K562 (cell line): ENCODE results near the gene ACYP2. TPM values are rescaled to one million over a fixed set of nuclear protein-coding genes. Genes with fewer than 3 reads are reported as not detected.

ENCODE experiments used
- ATAC-seq: fragments of 200-7000 bp; cut with Tn5 transposase; 3 replicates; pipeline ENCODE4 v1.9.1; 2020; ENCODE audit warnings: moderate library complexity
- BruUV-seq: library from RNA; stranded (reverse); fragments of 400-500 nt; replicated peaks from 2 replicates; lab custom pipeline; 2021; lab: Mats Ljungman, UMichigan
- CTCF ChIA-PET: fragments of 300-600 bp; formaldehyde crosslinking; extraction: SDS; loops from one replicate; lab custom pipeline; 2021; ENCODE audit warnings: low intra/inter-chr PET ratio; lab: Yijun Ruan, JAX
- POLR2A ChIA-PET: fragments of 300-600, 350-650 bp; sonication (Branson Sonifier 250); formaldehyde crosslinking; extraction: SDS; loops from one replicate; lab custom pipeline; 2021; ENCODE audit warnings: antibody characterized with exemption, inconsistent platforms; lab: Yijun Ruan, JAX
- DNase-seq, 4 experiments: peaks; one replicate each; pipeline versions ENCODE4 v3.0.0 to v3.0.0-alpha.2; 2011 to 2018; ENCODE audit warnings: low spot score in 3 of 4, mixed read lengths in 3 of 4; ENCODE audit errors: extremely low read depth in 1 of 4
- FAIRE-seq: peaks from 2 replicates; lab custom pipeline; 2011; peaks lifted over from hg19 to GRCh38; lab: Jason Lieb, UNC
- H2AFZ ChIP-seq: 2 replicates; pipeline ENCODE4 v1.6.0; 2011; ENCODE audit warnings: low read depth, low read length, control low read depth, inconsistent platforms
- H3K27ac ChIP-seq: fragments of 200-600 bp; 3 replicates; pipeline ENCODE4 v1.8.0; 2011; ENCODE audit warnings: low read depth, mild to moderate bottlenecking, control low read depth, inconsistent platforms, low read length, moderate library complexity, mixed read lengths; ENCODE audit errors: extremely low read depth
- H3K27me3 ChIP-seq, 2 experiments: fragments of 300-600 bp in 1 of 2; 2 replicates in 1 of 2; 3 replicates in 1 of 2; pipeline versions ENCODE4 v1.6.0 to v1.8.0; 2011; ENCODE audit warnings: inconsistent platforms in 2 of 2, low read length in 2 of 2, mild to moderate bottlenecking in 1 of 2, mixed read lengths in 1 of 2, moderate library complexity in 1 of 2; ENCODE audit not compliant: control insufficient read depth in 2 of 2, insufficient read depth in 2 of 2
- H3K36me3 ChIP-seq: fragments of 300-600 bp; 3 replicates; pipeline ENCODE4 v1.8.0; 2011; ENCODE audit warnings: mild to moderate bottlenecking, low read length, inconsistent platforms; ENCODE audit not compliant: control insufficient read depth, insufficient read depth
- H3K4me1 ChIP-seq, 2 experiments: fragments of 200-600 bp in 1 of 2; replicated peaks in 1 of 2; 2 replicates in 1 of 2; 3 replicates in 1 of 2; pipeline versions ENCODE4 v1.5.1 to v1.8.0; 2011; ENCODE audit warnings: inconsistent platforms in 2 of 2, low read length in 2 of 2, mild to moderate bottlenecking in 1 of 2, mixed read lengths in 1 of 2, moderate library complexity in 1 of 2; ENCODE audit not compliant: control insufficient read depth in 2 of 2, insufficient read depth in 2 of 2
- H3K4me2 ChIP-seq: 2 replicates; pipeline ENCODE4 v1.6.1; 2011; ENCODE audit warnings: low read length, control low read depth, inconsistent platforms, mixed read lengths; ENCODE audit not compliant: insufficient read depth
- H3K4me3 ChIP-seq: fragments of 200-600 bp; sonication (generic), shearing (Covaris generic); 2 replicates; pipeline ENCODE4 v1.5.1; 2016; ENCODE audit warnings: control low read depth, inconsistent platforms
- H3K79me2 ChIP-seq: fragments of 200-600 bp; 3 replicates; pipeline ENCODE4 v1.8.0; 2011; ENCODE audit warnings: low read length, inconsistent platforms; ENCODE audit not compliant: control insufficient read depth, insufficient read depth
- H3K9ac ChIP-seq, 2 experiments: 2 replicates each; pipeline versions ENCODE4 v1.6.0 to v1.6.1; 2011; ENCODE audit warnings: low read depth in 2 of 2, low read length in 2 of 2, control low read depth in 1 of 2, inconsistent platforms in 1 of 2, mild to moderate bottlenecking in 1 of 2, mixed read lengths in 1 of 2; ENCODE audit not compliant: insufficient read depth in 1 of 2
- H3K9me1 ChIP-seq: one replicate; pipeline ENCODE4 v1.6.0; 2011; ENCODE audit warnings: inconsistent platforms, mild to moderate bottlenecking, low read length, moderate library complexity; ENCODE audit not compliant: control insufficient read depth, insufficient read depth
- H3K9me3 ChIP-seq: replicated peaks from 2 replicates; pipeline ENCODE4 v1.5.1; 2011; ENCODE audit warnings: low read depth, low read length, inconsistent platforms; ENCODE audit not compliant: control insufficient read depth, insufficient read depth
- H4K20me1 ChIP-seq: replicated peaks from 2 replicates; pipeline ENCODE4 v1.6.1; 2011; ENCODE audit warnings: low read length, inconsistent platforms, mixed read lengths; ENCODE audit not compliant: control insufficient read depth, insufficient read depth
- CREBBP ChIP-seq: IDR thresholded peaks from one replicate; pipeline ENCODE4 v1.6.1; 2012; ENCODE audit warnings: low read depth, mild to moderate bottlenecking, control low read depth, inconsistent platforms, low read length
- FOSL1 ChIP-seq: fragments of 200-800 bp; sonication (Bioruptor generic); conservative IDR thresholded peaks from 2 replicates; pipeline ENCODE4 v1.6.1; 2016; ENCODE audit warnings: missing genetic modification characterization, missing compliant biosample characterization
- HDAC3 ChIP-seq: fragments of 450-650 bp; IDR thresholded peaks from 2 replicates; pipeline ENCODE4 v1.6.1; 2018; ENCODE audit warnings: borderline replicate concordance, mild to moderate bottlenecking, moderate library complexity; ENCODE audit not compliant: partially characterized antibody
- MIER1 ChIP-seq: fragments of 450-650 bp; IDR thresholded peaks from 2 replicates; pipeline ENCODE4 v1.6.1; 2016; ENCODE audit warnings: antibody characterized with exemption, mild to moderate bottlenecking, low read depth
- NFE2 ChIP-seq: IDR thresholded peaks from 2 replicates; pipeline ENCODE4 v1.6.1; 2014; ENCODE audit warnings: antibody characterized with exemption, low read depth
- NR3C1 ChIP-seq: sonication (generic); formaldehyde crosslinking; IDR thresholded peaks from 2 replicates; pipeline ENCODE4 v1.8.1; 2022; ENCODE audit warnings: missing genetic modification reagents
- ZNF239 ChIP-seq: fragments of 250-450 bp; sonication (Bioruptor Pico); IDR thresholded peaks from 2 replicates; pipeline ENCODE4 v1.4.0; 2020; ENCODE audit warnings: mild to moderate bottlenecking
- WGBS: fragments of 100-300 bp; shearing (Covaris generic); methylation state at CpG from one replicate; pipeline ENCODE4 v1.1.6; 2016; ENCODE audit warnings: low coverage, mixed read lengths; ENCODE audit not compliant: insufficient coverage; ENCODE audit errors: missing lambda C conversion rate; 5-methylcytosine and 5-hydroxymethylcytosine counted together
- in situ Hi-C: fragments of 300-500 bp; cut with MboI; formaldehyde crosslinking; loops from 4 replicates; pipeline ENCODE4 v1.15.0; 2018; ENCODE audit warnings: inconsistent platforms, mixed read lengths
- intact Hi-C: fragments of 100-400 bp; cut with micrococcal nuclease; formaldehyde crosslinking; loops from 2 replicates; pipeline ENCODE4 v1.14.2; 2022
- polyA plus RNA-seq, 8 experiments: library from polyadenylated mRNA; depleted of rRNA in 4 of 8; stranded (reverse) in 5 of 8; unstranded in 3 of 8; fragments of >200 nt; fragmentation: Nextera tagmentation in 2 of 8; fragmentation: Illumina TruSeq in 1 of 8; extraction: Ambion mirVana in 2 of 8; extraction: Trizol in 1 of 8; gene quantifications; 2 replicates each; pipeline versions ENCODE4 v1.2.1 to v1.2.3, GENCODE V29; 2011 to 2014; ENCODE audit warnings: inconsistent platforms in 1 of 8, missing spikeins in 1 of 8
- total RNA-seq, 7 experiments: library from RNA; depleted of rRNA in 6 of 7; stranded (reverse); fragments of >200 nt in 6 of 7; fragmentation: Illumina TruSeq in 2 of 7; extraction: Trizol in 2 of 7; gene quantifications; 2 replicates each; pipeline versions ENCODE4 v1.2.1 to v1.2.3, GENCODE V29; 2011 to 2021; ENCODE audit warnings: low replicate concordance in 1 of 7
- TF ChIP-seq, protein P1 (sequence below): fragments of 450-650 bp; formaldehyde crosslinking; IDR thresholded peaks from 2 replicates; pipeline ENCODE4 v1.4.0; 2022; ENCODE audit warnings: mild to moderate bottlenecking, moderate library complexity
- TF ChIP-seq, protein P2 (sequence below): sonication (generic); formaldehyde crosslinking; IDR thresholded peaks from 2 replicates; pipeline ENCODE4 v1.8.0; 2022; ENCODE audit warnings: mild to moderate bottlenecking, missing genetic modification reagents, borderline replicate concordance
- TF ChIP-seq, protein P3 (sequence below): fragments of 450-650 bp; IDR thresholded peaks from 2 replicates; pipeline ENCODE4 v1.6.1; 2016; ENCODE audit warnings: missing biosample characterization, missing genetic modification characterization

The ACYP2 gene
- total and polyA plus RNA-seq, 9 of the 15 experiments (the other 6 are each of a cell fraction or from before 2014, with no cell fraction given) = 1.0 to 4.1 (median 2.0) TPM

DNA sequence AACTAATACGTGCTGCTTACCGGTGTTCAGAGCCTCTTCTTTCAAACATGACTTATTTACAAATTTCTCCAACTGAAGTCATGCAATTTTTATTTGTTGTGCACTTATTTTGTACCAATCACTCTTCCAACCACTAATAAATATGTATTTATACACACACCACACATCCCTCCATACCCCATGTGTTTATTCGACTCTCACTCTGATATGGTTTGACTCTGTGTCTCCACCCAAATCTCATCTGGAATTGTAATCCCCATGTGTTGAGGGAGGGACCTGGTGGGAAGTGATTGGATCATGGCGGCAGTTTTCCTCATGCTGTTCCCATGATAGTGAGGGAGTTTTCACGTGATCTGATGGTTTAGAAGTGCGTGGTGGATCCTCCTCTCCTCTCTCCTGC, 49.5 kb upstream of the ACYP2 start:
- Histone ChIP-seq H3K4me1 (peaks cover 0 to 7% of the 10 kb centered on the region in 2 experiments; a peak in 3 of 5 replicates), H3K9me3 (no peaks in the 10 kb centered on the region; the same call in 1 of the 2 replicates), H3K9ac (no peak overlapping the region), H3K4me2 (no peak overlapping the region), H3K36me3 (no peaks in the 10 kb centered on the region), H2AFZ (no peak overlapping the region), H3K27me3 (no peaks in the 10 kb centered on the region), H4K20me1 (no peaks in the 10 kb centered on the region), H3K27ac (no peak overlapping the region), H3K4me3 (no peak overlapping the region), H3K79me2 (no peaks in the 10 kb centered on the region), H3K9me1 (no peaks in the 10 kb centered on the region)
- WGBS = 60% methylated on average over 6 of the region's 6 CpGs
- no peak for DNase-seq
- TF ChIP-seq ZNF239 (CRISPR knock-in tag) = no peak
- no peak for FAIRE-seq
- no TSS peak for BruUV-seq
- intact Hi-C loops = no loop called here
- no peak for ATAC-seq
- CTCF ChIA-PET = no interaction called here
- in situ Hi-C loops = no loop called here
- POLR2A ChIA-PET = no interaction called here

DNA sequence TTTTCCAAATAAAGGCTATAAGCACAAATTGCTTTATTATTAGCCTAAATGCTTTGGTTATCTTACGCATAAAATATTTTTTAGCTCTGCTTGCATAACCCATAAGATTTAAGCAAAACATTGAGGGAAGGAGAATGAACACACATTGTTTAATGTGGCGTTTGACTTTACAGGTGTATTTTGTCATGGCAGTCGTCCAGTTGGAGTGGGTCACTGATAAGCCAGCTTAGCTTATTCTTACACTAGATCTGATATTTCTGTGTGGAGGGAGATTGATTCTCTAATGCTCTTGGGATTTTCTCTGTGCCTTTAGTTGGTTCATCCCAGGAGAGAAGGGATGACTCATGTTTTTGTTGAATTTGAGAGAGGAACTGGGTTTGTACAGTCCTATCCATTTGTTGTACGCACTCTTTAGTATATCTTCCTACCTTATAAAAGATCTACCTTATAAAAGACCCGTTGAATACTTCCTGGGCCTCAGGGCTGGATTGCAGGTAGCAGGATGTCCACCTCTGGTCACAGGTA, 47.5 kb upstream of the ACYP2 start:
- in situ Hi-C loops = no loop called here
- POLR2A ChIA-PET = interaction anchor here (0.6 to 1.1 kb wide), 4 partner anchors 15 to 31 kb away, joined by 3 to 4 read pairs (median 3); no protein-coding TSS in a partner anchor
- 42% methylated on average over 5 of the region's 5 CpGs for WGBS
- TF ChIP-seq, protein P1, sequence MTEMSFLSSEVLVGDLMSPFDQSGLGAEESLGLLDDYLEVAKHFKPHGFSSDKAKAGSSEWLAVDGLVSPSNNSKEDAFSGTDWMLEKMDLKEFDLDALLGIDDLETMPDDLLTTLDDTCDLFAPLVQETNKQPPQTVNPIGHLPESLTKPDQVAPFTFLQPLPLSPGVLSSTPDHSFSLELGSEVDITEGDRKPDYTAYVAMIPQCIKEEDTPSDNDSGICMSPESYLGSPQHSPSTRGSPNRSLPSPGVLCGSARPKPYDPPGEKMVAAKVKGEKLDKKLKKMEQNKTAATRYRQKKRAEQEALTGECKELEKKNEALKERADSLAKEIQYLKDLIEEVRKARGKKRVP = no peak
- TF ChIP-seq FOSL1 (tag) (peak; percentile 61), HDAC3 (no peak), MIER1 (no peak), NFE2 (0 out of 2 replicates have a peak, but pooled peaks have one; percentile 14), NR3C1 (CRISPR knock-in tag) (no peak), CREBBP (no peak)
- TF ChIP-seq, protein P2, sequence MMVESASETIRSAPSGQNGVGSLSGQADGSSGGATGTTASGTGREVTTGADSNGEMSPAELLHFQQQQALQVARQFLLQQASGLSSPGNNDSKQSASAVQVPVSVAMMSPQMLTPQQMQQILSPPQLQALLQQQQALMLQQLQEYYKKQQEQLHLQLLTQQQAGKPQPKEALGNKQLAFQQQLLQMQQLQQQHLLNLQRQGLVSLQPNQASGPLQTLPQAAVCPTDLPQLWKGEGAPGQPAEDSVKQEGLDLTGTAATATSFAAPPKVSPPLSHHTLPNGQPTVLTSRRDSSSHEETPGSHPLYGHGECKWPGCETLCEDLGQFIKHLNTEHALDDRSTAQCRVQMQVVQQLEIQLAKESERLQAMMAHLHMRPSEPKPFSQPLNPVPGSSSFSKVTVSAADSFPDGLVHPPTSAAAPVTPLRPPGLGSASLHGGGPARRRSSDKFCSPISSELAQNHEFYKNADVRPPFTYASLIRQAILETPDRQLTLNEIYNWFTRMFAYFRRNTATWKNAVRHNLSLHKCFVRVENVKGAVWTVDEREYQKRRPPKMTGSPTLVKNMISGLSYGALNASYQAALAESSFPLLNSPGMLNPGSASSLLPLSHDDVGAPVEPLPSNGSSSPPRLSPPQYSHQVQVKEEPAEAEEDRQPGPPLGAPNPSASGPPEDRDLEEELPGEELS (CRISPR knock-in tag) = no peak
- TF ChIP-seq, protein P3, sequence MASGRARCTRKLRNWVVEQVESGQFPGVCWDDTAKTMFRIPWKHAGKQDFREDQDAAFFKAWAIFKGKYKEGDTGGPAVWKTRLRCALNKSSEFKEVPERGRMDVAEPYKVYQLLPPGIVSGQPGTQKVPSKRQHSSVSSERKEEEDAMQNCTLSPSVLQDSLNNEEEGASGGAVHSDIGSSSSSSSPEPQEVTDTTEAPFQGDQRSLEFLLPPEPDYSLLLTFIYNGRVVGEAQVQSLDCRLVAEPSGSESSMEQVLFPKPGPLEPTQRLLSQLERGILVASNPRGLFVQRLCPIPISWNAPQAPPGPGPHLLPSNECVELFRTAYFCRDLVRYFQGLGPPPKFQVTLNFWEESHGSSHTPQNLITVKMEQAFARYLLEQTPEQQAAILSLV (tag) = no peak

More for the DNA sequence above, 47.5 kb upstream of the ACYP2 start:
- Histone ChIP-seq H3K9ac (no peak overlapping the region), H3K79me2 (no peaks in the 10 kb centered on the region), H3K9me1 (no peaks in the 10 kb centered on the region), H3K4me2 (no peak overlapping the region), H2AFZ (no peak overlapping the region), H3K27ac (no peak overlapping the region), H3K36me3 (no peaks in the 10 kb centered on the region), H3K4me1 (peaks cover 0 to 7% of the 10 kb centered on the region in 2 experiments; a peak in 3 of 5 replicates), H3K4me3 (no peak overlapping the region), H4K20me1 (no peaks in the 10 kb centered on the region), H3K9me3 (no peaks in the 10 kb centered on the region), H3K27me3 (no peaks in the 10 kb centered on the region)
- BruUV-seq = no TSS peak
- peak; percentile 33; the same call in 1 of the 3 replicates for ATAC-seq
- no peak for FAIRE-seq
- DNase-seq = no peak
- CTCF ChIA-PET = no interaction called here
- intact Hi-C loops = no loop called here
